Measurements from ENCODE around the gene CCDC126. TPM values are rescaled to one million over a fixed set of nuclear protein-coding genes. Genes with fewer than 3 reads are reported as not detected.

The CCDC126 gene
- total and polyA plus RNA-seq, 7 donors = 7.2 to 17.9 (median 12.5) TPM

DNA sequence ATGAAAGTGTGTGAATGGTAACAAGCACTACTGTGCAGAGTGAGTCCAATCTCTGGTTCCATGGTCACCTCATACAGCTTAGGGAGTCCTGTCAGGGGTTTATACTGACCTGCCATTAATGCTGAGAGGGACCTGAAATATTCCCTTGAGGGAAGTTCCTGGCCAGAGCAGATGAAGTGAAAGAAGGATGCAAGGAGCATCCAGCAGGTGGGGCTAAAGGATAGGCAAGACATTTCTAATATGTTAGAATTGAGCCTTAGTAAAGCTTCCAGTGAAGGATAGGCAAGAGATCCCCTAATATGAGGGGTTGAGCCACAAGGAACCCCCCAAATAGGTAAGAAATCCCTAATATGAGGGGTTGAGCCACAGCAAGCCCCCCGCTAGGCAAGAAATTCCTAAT is 57.3 kb downstream of the CCDC126 start:
- Histone ChIP-seq H3K9me3 (peaks cover 14% of the 10 kb centered on the region), H3K27me3 (ENCODE audit: insufficient read depth in 3 of 3, low read length in 2 of 3) (no peaks in the 10 kb centered on the region), H3K27ac (no peak overlapping the region), H3K36me3 (ENCODE audit: insufficient read depth in 1 of 2, low read depth in 1 of 2) (no peaks in the 10 kb centered on the region), H3K4me1 (no peaks in the 10 kb centered on the region), H3K4me3 (no peak overlapping the region)
- WGBS, 3 donors = 0% methylated on average over 1 of the region's 1 CpG
- intact Hi-C loops (cut with DNase I) = no loop called here
- TF ChIP-seq, protein P1, sequence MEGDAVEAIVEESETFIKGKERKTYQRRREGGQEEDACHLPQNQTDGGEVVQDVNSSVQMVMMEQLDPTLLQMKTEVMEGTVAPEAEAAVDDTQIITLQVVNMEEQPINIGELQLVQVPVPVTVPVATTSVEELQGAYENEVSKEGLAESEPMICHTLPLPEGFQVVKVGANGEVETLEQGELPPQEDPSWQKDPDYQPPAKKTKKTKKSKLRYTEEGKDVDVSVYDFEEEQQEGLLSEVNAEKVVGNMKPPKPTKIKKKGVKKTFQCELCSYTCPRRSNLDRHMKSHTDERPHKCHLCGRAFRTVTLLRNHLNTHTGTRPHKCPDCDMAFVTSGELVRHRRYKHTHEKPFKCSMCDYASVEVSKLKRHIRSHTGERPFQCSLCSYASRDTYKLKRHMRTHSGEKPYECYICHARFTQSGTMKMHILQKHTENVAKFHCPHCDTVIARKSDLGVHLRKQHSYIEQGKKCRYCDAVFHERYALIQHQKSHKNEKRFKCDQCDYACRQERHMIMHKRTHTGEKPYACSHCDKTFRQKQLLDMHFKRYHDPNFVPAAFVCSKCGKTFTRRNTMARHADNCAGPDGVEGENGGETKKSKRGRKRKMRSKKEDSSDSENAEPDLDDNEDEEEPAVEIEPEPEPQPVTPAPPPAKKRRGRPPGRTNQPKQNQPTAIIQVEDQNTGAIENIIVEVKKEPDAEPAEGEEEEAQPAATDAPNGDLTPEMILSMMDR (IDR thresholded peaks at IDR 0.05) = peak; percentile 22
- ATAC-seq (peak in 1 of 4 donors; percentile 38), DNase-seq (no peak)

DNA sequence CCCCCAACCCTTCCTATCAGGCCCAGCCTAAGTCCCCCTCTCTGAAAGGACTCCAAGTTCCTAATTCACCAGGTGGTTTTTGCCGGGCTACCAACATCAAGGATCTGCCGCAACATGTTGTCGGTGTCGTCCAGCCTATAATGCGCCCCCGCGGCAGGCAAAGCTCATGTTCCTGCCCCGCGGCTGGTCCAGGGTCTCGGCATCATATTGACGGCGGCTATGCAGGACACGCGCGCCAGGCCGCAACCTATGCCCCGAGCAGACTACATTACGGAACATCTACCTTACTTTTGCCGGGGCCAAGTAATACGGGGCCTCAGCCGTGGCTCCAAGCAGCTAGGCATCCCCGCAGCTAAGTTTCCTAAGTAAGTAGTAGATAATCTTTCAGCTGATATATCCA is 58.3 kb downstream of the CCDC126 start:
- Histone ChIP-seq H3K9me3 (peaks cover 14% of the 10 kb centered on the region), H3K27me3 (ENCODE audit: insufficient read depth in 3 of 3, low read length in 2 of 3) (no peaks in the 10 kb centered on the region), H3K36me3 (ENCODE audit: insufficient read depth in 1 of 2, low read depth in 1 of 2) (no peaks in the 10 kb centered on the region), H3K27ac (no peak overlapping the region), H3K4me3 (no peak overlapping the region), H3K4me1 (no peaks in the 10 kb centered on the region)
- 95 to 98% (median 96%) methylated on average over 22 of the region's 22 CpGs for WGBS, 3 donors
- TF ChIP-seq, protein P1 (IDR thresholded peaks at IDR 0.05) = no peak
- DNase-seq (no peak), ATAC-seq (no peak)
- intact Hi-C loops (cut with DNase I) = no loop called here

DNA sequence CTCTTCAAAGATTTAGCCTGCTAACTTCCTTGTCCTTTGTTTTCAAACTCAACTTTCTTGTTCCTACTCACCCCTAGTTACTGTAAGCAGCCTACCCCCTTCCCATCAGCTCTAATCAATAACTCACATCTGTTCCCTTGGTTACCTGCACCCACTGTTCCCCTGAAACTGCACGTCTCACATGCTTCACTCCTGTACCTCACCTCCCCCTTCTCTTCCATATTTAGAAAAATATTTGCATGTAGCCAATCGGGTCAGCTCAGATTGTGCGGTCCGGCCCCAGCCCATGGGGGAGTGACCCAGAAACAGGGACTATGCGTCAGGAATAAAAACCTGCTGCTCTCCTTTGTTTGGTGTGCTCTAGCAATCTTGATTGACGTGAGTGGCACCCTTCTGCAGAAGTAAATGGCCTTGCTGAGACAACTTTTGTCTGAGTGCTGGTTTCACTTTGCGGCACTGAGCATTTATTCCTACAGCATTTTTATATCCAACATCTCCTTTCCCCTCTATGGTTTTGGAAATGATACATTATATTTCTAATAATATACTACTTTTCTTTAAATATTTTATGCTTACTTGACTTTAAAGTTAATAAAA is 61.7 kb downstream of the CCDC126 start:
- intact Hi-C loops (cut with DNase I) = no loop called here
- Histone ChIP-seq H3K9me3 (peaks cover 12% of the 10 kb centered on the region), H3K27me3 (ENCODE audit: insufficient read depth in 3 of 3, low read length in 2 of 3) (no peaks in the 10 kb centered on the region), H3K36me3 (ENCODE audit: insufficient read depth in 1 of 2, low read depth in 1 of 2) (no peaks in the 10 kb centered on the region), H3K27ac (no peak overlapping the region), H3K4me1 (no peaks in the 10 kb centered on the region), H3K4me3 (no peak overlapping the region)
- WGBS, 3 donors = 76 to 82% (median 82%) methylated on average over 7 of the region's 7 CpGs
- DNase-seq (no peak), ATAC-seq (no peak)
- TF ChIP-seq, protein P1 (IDR thresholded peaks at IDR 0.05) = no peak

DNA sequence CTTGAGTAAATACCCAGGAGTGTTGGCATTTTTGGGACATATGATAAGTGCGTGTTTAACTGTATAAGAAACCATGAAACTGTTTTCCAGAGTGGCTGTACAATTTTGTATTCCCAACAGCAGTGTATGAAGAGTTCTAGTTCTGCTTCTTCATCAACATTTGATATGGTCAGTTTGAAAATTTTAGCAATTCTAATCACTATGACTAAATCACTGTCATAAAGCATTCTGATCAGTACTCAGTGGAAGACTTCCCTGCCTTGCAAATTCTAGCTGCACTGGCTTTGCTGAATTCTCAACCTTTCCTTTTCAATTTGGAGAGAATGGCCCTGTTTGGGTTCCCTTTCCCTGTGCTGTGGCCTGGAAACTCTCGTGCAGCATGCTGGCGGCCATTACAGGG is 64.2 kb downstream of the CCDC126 start:
- Histone ChIP-seq H3K27ac (no peak overlapping the region), H3K36me3 (ENCODE audit: insufficient read depth in 1 of 2, low read depth in 1 of 2) (no peaks in the 10 kb centered on the region), H3K4me1 (no peaks in the 10 kb centered on the region), H3K27me3 (ENCODE audit: insufficient read depth in 3 of 3, low read length in 2 of 3) (no peaks in the 10 kb centered on the region), H3K9me3 (peaks cover 7% of the 10 kb centered on the region), H3K4me3 (no peak overlapping the region)
- 84 to 86% (median 84%) methylated on average over 3 of the region's 3 CpGs for WGBS, 3 donors
- intact Hi-C loops (cut with DNase I) = no loop called here
- ATAC-seq (no peak), DNase-seq (no peak)
- TF ChIP-seq, protein P1 (IDR thresholded peaks at IDR 0.05) = no peak
